Measurements from ENCODE around the gene CHST8.

Gene CHST8

GRCh38 chr19:33810821-33811220 is 189.1 kb downstream of the CHST8 start:
- no peak overlapping the region for H3K4me3 ChIP-seq (replicated peaks; ENCODE audit: insufficient read depth, low read length)
- H3K27me3 ChIP-seq (ENCODE audit: insufficient read depth, poor library complexity, severe bottlenecking): no peaks in the 10 kb centered on the region
- no peak for DNase-seq (ENCODE audit: low read depth in 1 of 2, low spot score in 1 of 2)
- TF ChIP-seq SPI1 (IDR thresholded peaks at IDR 0.05; ENCODE audit: borderline replicate concordance, low read depth) (no peak), CTCF (IDR thresholded peaks at IDR 0.05; ENCODE audit: insufficient read depth, low read length) (no peak), GABPA (IDR thresholded peaks at IDR 0.05; ENCODE audit: low read depth) (no peak), REST (IDR thresholded peaks at IDR 0.05; ENCODE audit: insufficient replicate concordance, low read depth) (no peak), POLR2AphosphoS5 (IDR thresholded peaks at IDR 0.05; ENCODE audit: low read depth) (no peak)
- H3K27ac ChIP-seq (replicated peaks): no peak overlapping the region

GRCh38 chr19:33811246-33811645 is 189.5 kb downstream of the CHST8 start:
- Histone ChIP-seq H3K4me3 (replicated peaks; ENCODE audit: insufficient read depth, low read length) (no peak overlapping the region), H3K27me3 (ENCODE audit: insufficient read depth, poor library complexity, severe bottlenecking) (no peaks in the 10 kb centered on the region), H3K27ac (replicated peaks) (no peak overlapping the region; the same call in 1 of the 2 replicates)
- DNase-seq (ENCODE audit: low read depth in 1 of 2, low spot score in 1 of 2): no peak
- TF ChIP-seq POLR2AphosphoS5 (IDR thresholded peaks at IDR 0.05; ENCODE audit: low read depth) (no peak), REST (IDR thresholded peaks at IDR 0.05; ENCODE audit: insufficient replicate concordance, low read depth) (no peak), CTCF (IDR thresholded peaks at IDR 0.05; ENCODE audit: insufficient read depth, low read length) (no peak), GABPA (IDR thresholded peaks at IDR 0.05; ENCODE audit: low read depth) (no peak), SPI1 (IDR thresholded peaks at IDR 0.05; ENCODE audit: borderline replicate concordance, low read depth) (no peak)

GRCh38 chr19:33811736-33812387 is 190.1 kb downstream of the CHST8 start:
- Histone ChIP-seq H3K4me3 (replicated peaks; ENCODE audit: insufficient read depth, low read length) (no peak overlapping the region), H3K27ac (replicated peaks) (peak overlapping the region; percentile 67), H3K27me3 (ENCODE audit: insufficient read depth, poor library complexity, severe bottlenecking) (no peaks in the 10 kb centered on the region)
- TF ChIP-seq SPI1 (IDR thresholded peaks at IDR 0.05; ENCODE audit: borderline replicate concordance, low read depth): peak; percentile 92
- TF ChIP-seq POLR2AphosphoS5 (IDR thresholded peaks at IDR 0.05; ENCODE audit: low read depth): peak; percentile 42; the same call in 1 of the 2 replicates
- TF ChIP-seq GABPA (IDR thresholded peaks at IDR 0.05; ENCODE audit: low read depth): no peak
- peak in 1 of 2 experiments; percentile 85 for DNase-seq (ENCODE audit: low read depth in 1 of 2, low spot score in 1 of 2)

- DNase-seq (ENCODE audit: low read depth in 1 of 2, low spot score in 1 of 2): no peak
- no peaks in the 10 kb centered on the region for H3K27me3 ChIP-seq (ENCODE audit: insufficient read depth, poor library complexity, severe bottlenecking)
- H3K27ac ChIP-seq (replicated peaks): peak overlapping the region; percentile 19
- no peak for TF ChIP-seq REST (IDR thresholded peaks at IDR 0.05; ENCODE audit: insufficient replicate concordance, low read depth)
- TF ChIP-seq SPI1 (IDR thresholded peaks at IDR 0.05; ENCODE audit: borderline replicate concordance, low read depth): no peak
- H3K4me3 ChIP-seq (replicated peaks; ENCODE audit: insufficient read depth, low read length): no peak overlapping the region
These were observed 190.9 kb downstream of the CHST8 start for GRCh38 chr19:33812388-33813330.

Data from HL-60 (cell line).